HG02970 (cell line): Measurements from ENCODE around the gene PIK3R3.

Experiments
- ATAC-seq: cut with Tn5 transposase; IDR thresholded peaks from one replicate; pipeline ENCODE4 v1.9.1; 2021; ENCODE audit warnings: mild to moderate bottlenecking, moderate library complexity, moderate number of reproducible peaks; ENCODE audit not compliant: unreplicated experiment, low FRiP score

Gene PIK3R3

GRCh38 chr1:46001081-46001785 is 131.2 kb downstream of the PIK3R3 start:
- no peak for ATAC-seq

- no peak for ATAC-seq
These were observed 132.9 kb downstream of the PIK3R3 start for GRCh38 chr1:45999507-45999906.

- no peak for ATAC-seq
These were observed 134.3 kb downstream of the PIK3R3 start for GRCh38 chr1:45998020-45998617.

GRCh38 chr1:45995298-45995697 is 137.1 kb downstream of the PIK3R3 start:
- ATAC-seq = no peak

GRCh38 chr1:45994423-45994822 is 138.0 kb downstream of the PIK3R3 start:
- no peak for ATAC-seq
